Upper lobe of left lung (tissue), 6 donors: ENCODE data around the gene ILF2. TPM values are rescaled to one million over a fixed set of nuclear protein-coding genes. Genes with fewer than 3 reads are reported as not detected.

Experiments used
- ATAC-seq, 2 donors: fragments of 200-7000 bp; cut with Tn5 transposase; one replicate each; pipeline ENCODE4 v1.9.1; 2022; ENCODE audit warnings: mild to moderate bottlenecking in 2 of 2, moderate library complexity in 2 of 2; ENCODE audit not compliant: low FRiP score in 2 of 2
- DNase-seq, 2 donors: peaks; one replicate each; pipeline ENCODE4 v3.0.0-alpha.2; 2019 to 2020
- H3K27ac ChIP-seq, 4 donors: fragments of 200-600 bp; sonication (generic); one replicate each; pipeline ENCODE4 v1.5.1; 2016 to 2019
- H3K27me3 ChIP-seq, 4 donors: fragments of 200-600 bp; sonication (generic); one replicate each; pipeline ENCODE4 v1.5.1; 2017 to 2019
- H3K36me3 ChIP-seq, 4 donors: fragments of 200-600 bp; sonication (generic); one replicate each; pipeline ENCODE4 v1.5.1; 2016 to 2019
- H3K4me1 ChIP-seq, 4 donors: fragments of 200-600 bp; sonication (generic); one replicate each; pipeline ENCODE4 v1.5.1; 2018 to 2019
- H3K4me3 ChIP-seq, 4 donors: fragments of 200-600 bp; sonication (generic); one replicate each; pipeline ENCODE4 v1.5.1; 2017 to 2019; ENCODE audit warnings: mild to moderate bottlenecking in 2 of 4, moderate library complexity in 1 of 4
- H3K9me3 ChIP-seq, 4 donors: fragments of 200-600 bp; sonication (generic); one replicate each; pipeline ENCODE4 v1.5.1; 2018 to 2019
- EP300 ChIP-seq, 4 donors: sonication (generic); formaldehyde crosslinking; IDR thresholded peaks; one replicate each; pipeline ENCODE4 v1.5.1; 2017; ENCODE audit warnings: antibody characterized with exemption in 4 of 4, control low read depth in 2 of 4
- POLR2A ChIP-seq, 4 donors: fragments of 450-650 bp; IDR thresholded peaks; one replicate each; pipeline ENCODE4 v1.5.1; 2016 to 2017; ENCODE audit warnings: antibody characterized with exemption in 4 of 4, mild to moderate bottlenecking in 2 of 4
- POLR2AphosphoS5 ChIP-seq, 2 donors: sonication (generic); formaldehyde crosslinking; IDR thresholded peaks; one replicate each; pipeline ENCODE4 v1.5.1; 2017; ENCODE audit warnings: antibody characterized with exemption in 2 of 2
- WGBS, 2 donors: methylation state at CpG; one replicate each; pipeline ENCODE4 v1.1.5; 2017 to 2018; 5-methylcytosine and 5-hydroxymethylcytosine counted together
- total RNA-seq, 6 donors: library from RNA; depleted of rRNA in 4 of 6; stranded (reverse); fragments of >200 nt in 4 of 6; gene quantifications; one replicate each; pipeline versions ENCODE4 v1.1.0 to v1.2.1, GENCODE V29; 2016 to 2021
- TF ChIP-seq, protein P1 (sequence below), 6 experiments: fragments of 450-650 bp in 4 of 6; fragments of 200-600 bp in 2 of 6; sonication (generic) in 2 of 6; IDR thresholded peaks; one replicate each; pipeline ENCODE4 v1.5.1; 2016 to 2019; ENCODE audit warnings: antibody characterized with exemption in 6 of 6
- donor health status: DM: no; HTN: no; CAD: no; lungs with moderate emphysema.
- donor health status: DM: no; HTN: yes; CAD: no; lungs with severe emphysema.

The ILF2 gene
- total RNA-seq, 6 donors from 2014 or later = 21.0 to 120 (median 75.8) TPM

DNA sequence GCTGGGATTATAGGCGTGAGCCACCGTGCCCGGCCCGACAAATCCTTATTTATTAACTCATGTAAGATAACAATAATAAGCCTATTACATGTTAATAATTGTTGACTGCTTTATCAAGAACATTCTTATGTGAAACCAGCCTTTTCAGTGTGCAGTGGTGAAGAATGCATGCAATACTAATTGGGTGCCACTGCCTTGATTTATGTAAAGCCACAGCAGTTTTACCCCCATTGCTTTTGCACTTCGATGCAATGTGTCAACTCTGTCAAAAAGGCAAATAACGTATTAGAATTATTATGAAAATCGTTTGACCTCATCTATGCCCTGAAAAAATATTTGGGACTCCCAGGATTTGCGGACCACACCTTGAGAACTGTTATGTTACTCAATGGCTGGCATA lies 25.9 kb upstream of the ILF2 start:
- WGBS, 2 donors = 87 to 88% methylated on average over 8 of the region's 8 CpGs
- no peaks in the 10 kb centered on the region for H3K27me3 ChIP-seq
- TF ChIP-seq EP300 (IDR thresholded peaks at IDR 0.05) = no peak
- TF ChIP-seq POLR2AphosphoS5 (IDR thresholded peaks at IDR 0.05) = no peak
- TF ChIP-seq, protein P1, sequence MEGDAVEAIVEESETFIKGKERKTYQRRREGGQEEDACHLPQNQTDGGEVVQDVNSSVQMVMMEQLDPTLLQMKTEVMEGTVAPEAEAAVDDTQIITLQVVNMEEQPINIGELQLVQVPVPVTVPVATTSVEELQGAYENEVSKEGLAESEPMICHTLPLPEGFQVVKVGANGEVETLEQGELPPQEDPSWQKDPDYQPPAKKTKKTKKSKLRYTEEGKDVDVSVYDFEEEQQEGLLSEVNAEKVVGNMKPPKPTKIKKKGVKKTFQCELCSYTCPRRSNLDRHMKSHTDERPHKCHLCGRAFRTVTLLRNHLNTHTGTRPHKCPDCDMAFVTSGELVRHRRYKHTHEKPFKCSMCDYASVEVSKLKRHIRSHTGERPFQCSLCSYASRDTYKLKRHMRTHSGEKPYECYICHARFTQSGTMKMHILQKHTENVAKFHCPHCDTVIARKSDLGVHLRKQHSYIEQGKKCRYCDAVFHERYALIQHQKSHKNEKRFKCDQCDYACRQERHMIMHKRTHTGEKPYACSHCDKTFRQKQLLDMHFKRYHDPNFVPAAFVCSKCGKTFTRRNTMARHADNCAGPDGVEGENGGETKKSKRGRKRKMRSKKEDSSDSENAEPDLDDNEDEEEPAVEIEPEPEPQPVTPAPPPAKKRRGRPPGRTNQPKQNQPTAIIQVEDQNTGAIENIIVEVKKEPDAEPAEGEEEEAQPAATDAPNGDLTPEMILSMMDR (IDR thresholded peaks at IDR 0.05) = no peak
- no peak for TF ChIP-seq POLR2A (IDR thresholded peaks at IDR 0.05)
- H3K36me3 ChIP-seq = peaks cover 0 to 8% (median 3%) of the 10 kb centered on the region in 4 donors
- H3K27ac ChIP-seq = peak overlapping the region; percentile 87 to 90 (median 88)
- H3K4me1 ChIP-seq = peaks cover 15 to 27% (median 22%) of the 10 kb centered on the region in 4 donors
- no peaks in the 10 kb centered on the region for H3K9me3 ChIP-seq
- ATAC-seq (no peak), DNase-seq (no peak)
- no peak overlapping the region for H3K4me3 ChIP-seq

DNA sequence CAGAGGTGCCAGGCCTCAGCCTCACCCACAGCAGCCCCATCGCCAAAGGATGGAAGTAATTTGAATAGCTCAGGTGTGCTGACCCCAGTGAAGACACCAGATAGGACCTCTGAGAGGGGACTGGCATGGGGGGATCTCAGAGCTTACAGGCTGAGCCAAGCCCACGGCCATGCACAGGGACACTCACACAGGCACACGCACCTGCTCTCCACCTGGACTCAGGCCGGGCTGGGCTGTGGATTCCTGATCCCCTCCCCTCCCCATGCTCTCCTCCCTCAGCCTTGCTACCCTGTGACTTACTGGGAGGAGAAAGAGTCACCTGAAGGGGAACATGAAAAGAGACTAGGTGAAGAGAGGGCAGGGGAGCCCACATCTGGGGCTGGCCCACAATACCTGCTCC lies 22.7 kb upstream of the ILF2 start:
- ATAC-seq (no peak), DNase-seq (no peak)
- WGBS, 2 donors = 81% methylated on average over 4 of the region's 4 CpGs; no CpG with 5 or more reads in 1 of the 2 donors
- no peaks in the 10 kb centered on the region for H3K9me3 ChIP-seq
- H3K27me3 ChIP-seq = no peaks in the 10 kb centered on the region
- H3K4me1 ChIP-seq = peaks cover 4 to 16% (median 13%) of the 10 kb centered on the region in 4 donors
- H3K36me3 ChIP-seq = peaks cover 0 to 27% (median 18%) of the 10 kb centered on the region in 4 donors
- no peak overlapping the region for H3K27ac ChIP-seq
- no peak for TF ChIP-seq EP300 (IDR thresholded peaks at IDR 0.05)
- TF ChIP-seq, protein P1 (IDR thresholded peaks at IDR 0.05) = no peak
- TF ChIP-seq POLR2AphosphoS5 (IDR thresholded peaks at IDR 0.05) = no peak
- no peak for TF ChIP-seq POLR2A (IDR thresholded peaks at IDR 0.05)
- H3K4me3 ChIP-seq = no peak overlapping the region

DNA sequence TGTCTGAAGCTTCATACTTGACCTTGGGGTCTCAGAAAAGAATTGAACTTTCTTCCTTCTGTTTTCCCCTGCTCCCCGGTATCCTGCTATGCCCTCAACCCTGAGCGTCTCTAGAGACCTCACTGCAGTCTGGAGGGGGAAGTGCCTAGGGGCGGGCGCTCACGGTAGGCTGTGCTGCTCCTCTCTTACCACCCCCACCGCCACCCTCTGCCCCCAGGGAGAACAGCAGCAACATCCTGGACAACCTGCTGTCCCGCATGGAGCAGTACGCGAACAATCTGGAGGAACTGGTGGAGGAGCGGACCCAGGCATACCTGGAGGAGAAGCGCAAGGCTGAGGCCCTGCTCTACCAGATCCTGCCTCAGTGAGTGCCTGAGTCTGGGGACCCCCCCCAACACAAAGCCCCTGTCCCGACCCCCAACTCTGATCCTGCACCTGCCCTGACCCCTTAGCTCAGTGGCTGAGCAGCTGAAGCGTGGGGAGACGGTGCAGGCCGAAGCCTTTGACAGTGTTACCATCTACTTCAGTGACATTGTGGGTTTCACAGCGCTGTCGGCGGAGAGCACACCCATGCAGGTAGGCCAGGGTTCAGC lies 18.0 kb upstream of the ILF2 start:
- H3K27ac ChIP-seq = peak overlapping the region in 1 of 4 donors; percentile 66
- H3K9me3 ChIP-seq = no peaks in the 10 kb centered on the region
- WGBS, 2 donors = 90 to 91% methylated on average over 5 to 18 of the region's 18 CpGs
- peaks cover 0 to 59% (median 31%) of the 10 kb centered on the region in 4 donors for H3K36me3 ChIP-seq
- ATAC-seq (no peak), DNase-seq (no peak)
- H3K4me1 ChIP-seq = no peaks in the 10 kb centered on the region
- TF ChIP-seq POLR2AphosphoS5 (IDR thresholded peaks at IDR 0.05) (no peak), EP300 (IDR thresholded peaks at IDR 0.05) (no peak), POLR2A (IDR thresholded peaks at IDR 0.05) (no peak)
- TF ChIP-seq, protein P1 (IDR thresholded peaks at IDR 0.05) = no peak
- no peaks in the 10 kb centered on the region for H3K27me3 ChIP-seq
- no peak overlapping the region for H3K4me3 ChIP-seq

DNA sequence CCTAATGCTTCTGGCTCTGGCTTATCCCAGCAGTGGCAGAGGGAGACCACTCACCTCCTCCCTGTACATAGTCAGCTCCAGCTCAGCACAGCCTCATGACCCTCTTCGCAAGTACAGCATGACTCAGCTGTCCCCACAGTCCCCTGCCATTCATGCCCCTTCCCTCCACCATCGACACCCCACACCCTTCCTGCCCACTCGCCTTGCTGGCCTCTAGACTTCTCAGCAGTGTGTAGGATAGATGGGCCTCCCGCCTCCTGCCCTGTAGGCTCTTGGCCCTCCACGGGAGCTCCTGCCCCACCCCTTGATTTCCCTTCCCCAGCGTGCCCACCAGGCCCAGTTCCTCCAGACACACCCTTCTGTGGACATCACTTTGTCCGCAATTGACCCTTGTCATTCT lies 17.5 kb upstream of the ILF2 start:
- H3K36me3 ChIP-seq = peaks cover 0 to 63% (median 33%) of the 10 kb centered on the region in 4 donors
- ATAC-seq (no peak), DNase-seq (no peak)
- no peaks in the 10 kb centered on the region for H3K27me3 ChIP-seq
- H3K27ac ChIP-seq = peak overlapping the region in 2 of 4 donors; percentile 22 to 66
- H3K4me3 ChIP-seq = no peak overlapping the region
- WGBS, 2 donors = 75 to 76% methylated on average over 7 of the region's 7 CpGs
- no peaks in the 10 kb centered on the region for H3K9me3 ChIP-seq
- TF ChIP-seq, protein P1 (IDR thresholded peaks at IDR 0.05) = no peak
- TF ChIP-seq POLR2AphosphoS5 (IDR thresholded peaks at IDR 0.05) = no peak
- no peaks in the 10 kb centered on the region for H3K4me1 ChIP-seq
